Activated T-cell treated with anti-CD3 and anti-CD28 coated beads for 24 hours (primary cell): ENCODE results near the gene LRRC26.

ENCODE experiments used
- DNase-seq: peaks from one replicate; pipeline ENCODE4 v3.0.0-alpha.2; 2020; ENCODE audit warnings: low read depth

LRRC26 gene

DNA sequence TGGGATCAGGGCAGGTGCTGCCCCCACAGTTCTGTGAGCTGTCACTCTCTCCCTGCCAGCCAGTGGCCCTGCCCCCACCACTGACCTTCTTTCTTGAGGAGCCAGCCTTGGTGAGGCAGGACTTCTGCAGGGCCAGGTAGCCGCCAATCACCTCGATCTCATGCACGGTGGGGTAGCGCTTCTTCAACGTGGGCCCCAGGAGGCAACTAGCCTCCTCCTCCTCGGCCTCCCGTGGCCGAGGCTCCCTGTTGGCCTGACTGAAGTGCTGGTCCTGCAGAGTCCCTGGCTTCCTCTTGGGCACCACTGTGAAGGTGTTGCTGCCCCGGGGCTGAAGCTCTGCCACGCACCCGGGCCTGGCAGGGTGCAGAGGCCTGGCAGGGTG is 29.0 kb upstream of the LRRC26 start:
- no peak for DNase-seq

DNA sequence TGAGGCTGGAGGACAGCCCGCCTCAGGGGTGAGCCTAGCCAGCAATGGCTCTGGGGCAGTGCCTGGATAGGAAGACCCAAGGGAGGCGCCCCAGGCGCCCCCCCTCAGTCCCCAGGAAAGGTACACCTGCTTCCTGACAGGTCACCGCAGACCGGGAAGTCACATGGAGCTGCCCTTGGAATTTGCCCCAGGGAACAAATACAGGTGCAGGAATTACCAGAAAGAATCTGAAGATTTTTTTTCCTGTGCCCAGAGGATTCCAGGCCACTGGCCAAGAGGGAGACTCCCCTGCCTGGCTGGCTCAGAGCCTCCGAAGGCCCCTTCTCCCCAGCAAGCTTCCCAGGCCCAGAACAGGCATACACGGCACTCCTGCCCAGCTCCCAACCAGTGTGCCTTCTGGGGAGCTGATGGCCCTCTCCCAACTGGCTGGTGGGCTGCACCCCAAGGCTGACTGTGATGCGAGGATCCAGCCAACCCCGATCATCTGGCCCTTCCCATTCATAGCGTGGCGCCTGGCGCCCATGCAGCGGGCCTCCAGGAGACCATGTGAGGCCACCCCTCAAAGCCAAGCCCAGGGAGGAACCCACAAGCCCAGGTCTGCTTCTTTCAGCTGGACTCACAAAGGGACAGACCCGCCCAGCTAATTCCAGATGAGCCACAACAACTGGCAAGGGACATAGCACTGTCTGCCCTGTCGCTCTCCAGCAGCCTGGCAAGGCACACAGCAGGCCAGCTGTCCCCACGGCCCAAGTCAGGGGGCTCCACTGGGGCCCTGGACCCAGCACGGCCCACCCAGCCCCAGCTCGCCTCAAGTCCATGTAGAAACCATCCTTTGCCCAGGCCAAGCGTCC is 28.4 kb upstream of the LRRC26 start:
- DNase-seq: no peak

DNA sequence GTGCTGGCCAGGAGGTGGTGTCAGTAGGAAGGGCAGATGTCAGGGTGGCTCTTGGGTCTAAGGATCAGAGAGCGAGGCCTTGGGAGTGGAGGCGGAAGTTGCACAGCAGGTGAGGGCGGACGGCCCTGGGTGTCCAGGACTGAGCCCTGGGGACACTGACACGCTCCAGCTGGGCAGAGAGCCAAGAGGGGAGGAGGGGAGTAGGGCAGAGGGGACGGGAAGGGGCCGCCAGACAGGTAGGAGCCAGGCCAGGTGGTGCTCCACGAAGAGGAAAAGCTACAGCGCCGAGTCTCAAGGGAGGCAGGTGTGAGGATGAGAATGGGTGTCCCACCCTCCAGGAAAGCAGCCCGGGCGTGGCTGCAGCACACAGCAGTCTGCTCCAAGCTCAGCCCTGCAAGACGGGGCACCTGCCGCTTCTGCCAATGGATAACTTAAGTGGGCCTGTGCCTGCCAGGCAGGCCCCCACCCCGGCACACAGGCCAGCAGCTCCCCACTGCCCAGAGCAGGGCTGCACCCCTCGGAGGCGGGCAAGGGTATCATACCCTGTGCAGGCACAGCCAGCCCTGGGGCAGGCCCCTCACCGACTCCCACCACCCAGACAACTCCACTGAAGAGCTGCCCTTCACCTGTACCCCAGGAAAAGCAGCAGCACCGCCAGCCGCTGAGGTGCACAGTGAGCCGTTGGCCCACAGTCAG is 25.8 kb upstream of the LRRC26 start:
- no peak for DNase-seq

DNA sequence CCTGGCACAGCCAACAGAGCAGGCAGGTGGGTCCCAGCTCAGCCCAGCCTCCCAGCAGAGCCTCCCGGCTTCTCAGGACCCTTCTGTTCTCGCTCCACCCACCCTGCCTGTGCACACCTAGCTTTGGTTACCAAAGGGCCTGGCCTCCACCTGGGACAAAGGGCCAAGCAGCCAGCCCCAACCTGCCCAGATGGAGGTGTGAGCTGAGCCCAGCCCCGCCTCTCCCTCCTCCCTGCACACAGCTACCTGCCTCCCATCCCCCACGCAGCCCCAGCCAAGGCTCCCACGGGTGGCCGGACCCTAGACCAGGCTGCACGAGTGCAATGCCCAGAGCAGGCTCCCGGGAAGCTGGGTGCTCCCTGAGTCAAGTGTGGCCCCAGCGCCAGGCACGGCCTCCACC is 25.1 kb upstream of the LRRC26 start:
- DNase-seq: no peak

DNA sequence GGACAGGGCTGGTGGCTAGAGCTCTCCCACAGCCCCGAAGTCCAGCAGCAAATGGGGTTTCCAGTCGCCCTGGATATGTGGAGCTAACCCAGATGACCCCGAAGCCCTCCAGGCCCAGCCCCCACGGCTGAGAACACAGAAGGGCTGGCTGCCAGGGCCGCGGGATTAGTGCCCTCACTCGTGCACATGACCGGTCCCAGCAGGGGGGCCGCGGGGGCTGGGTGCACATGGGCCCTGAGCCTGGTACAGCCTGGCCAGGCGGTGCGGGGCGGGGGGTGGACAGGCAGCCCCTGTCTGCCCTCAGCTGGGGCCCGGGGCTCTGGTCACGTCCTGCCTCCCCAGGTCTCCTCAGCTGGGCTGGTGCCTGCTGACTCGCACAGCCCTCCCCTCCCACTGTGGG is 24.5 kb upstream of the LRRC26 start:
- DNase-seq: no peak

DNA sequence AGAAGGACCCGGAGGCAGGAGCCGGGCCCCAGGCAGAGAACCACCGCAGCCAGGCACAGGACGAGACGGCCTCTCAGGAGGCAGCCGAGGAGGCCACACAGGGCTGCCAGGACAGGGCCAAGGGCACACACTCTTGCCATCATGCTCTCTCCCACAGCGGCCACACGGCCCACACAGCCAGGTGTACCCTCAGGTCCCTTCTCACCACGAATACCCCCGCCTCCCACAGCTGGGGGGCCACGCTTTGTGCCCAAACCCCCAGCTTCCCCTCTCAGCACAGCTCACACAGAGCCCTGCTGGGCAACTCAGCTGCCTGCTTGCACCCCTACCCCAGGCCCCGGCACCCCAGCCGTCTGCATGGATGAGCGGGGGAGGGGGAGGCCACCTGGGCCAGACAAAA is 23.9 kb upstream of the LRRC26 start:
- DNase-seq: no peak

DNA sequence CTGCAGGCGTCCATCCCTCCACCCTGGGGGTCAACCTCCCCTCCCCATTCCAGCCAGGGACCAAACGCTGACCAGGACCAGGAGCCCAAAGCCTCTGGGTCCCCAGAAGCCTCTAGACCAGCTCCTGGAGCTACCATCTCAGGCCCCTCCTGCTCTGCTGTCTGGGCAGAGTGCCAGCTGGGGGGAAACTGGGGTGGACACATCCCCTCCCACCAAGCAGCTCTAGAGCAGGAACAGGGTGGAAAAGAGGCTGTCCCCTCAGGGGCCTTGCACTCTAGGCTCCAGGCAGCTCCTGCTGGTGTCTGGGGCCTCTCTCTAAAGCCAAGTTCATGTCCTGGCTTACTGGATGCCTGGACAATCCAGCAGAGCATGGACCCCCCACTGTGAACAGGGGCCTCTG is 23.0 kb upstream of the LRRC26 start:
- DNase-seq: no peak

DNA sequence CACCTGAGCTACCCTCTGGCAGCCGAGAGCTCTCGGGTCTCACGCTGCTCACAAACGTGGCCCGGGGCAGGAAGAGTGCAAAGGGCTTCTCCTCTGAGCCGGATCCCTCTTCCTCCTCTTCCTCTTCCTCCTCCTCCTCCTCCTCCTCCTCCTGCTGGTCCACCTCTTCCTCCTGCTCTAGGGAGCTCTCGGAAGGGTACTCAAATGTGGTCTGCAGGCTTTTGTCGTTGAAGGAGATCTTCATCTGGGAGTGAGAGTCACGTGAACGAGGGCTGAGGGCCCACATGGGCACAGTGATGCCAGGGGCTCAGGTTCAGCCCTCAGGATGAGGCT is 22.6 kb upstream of the LRRC26 start:
- no peak for DNase-seq

DNA sequence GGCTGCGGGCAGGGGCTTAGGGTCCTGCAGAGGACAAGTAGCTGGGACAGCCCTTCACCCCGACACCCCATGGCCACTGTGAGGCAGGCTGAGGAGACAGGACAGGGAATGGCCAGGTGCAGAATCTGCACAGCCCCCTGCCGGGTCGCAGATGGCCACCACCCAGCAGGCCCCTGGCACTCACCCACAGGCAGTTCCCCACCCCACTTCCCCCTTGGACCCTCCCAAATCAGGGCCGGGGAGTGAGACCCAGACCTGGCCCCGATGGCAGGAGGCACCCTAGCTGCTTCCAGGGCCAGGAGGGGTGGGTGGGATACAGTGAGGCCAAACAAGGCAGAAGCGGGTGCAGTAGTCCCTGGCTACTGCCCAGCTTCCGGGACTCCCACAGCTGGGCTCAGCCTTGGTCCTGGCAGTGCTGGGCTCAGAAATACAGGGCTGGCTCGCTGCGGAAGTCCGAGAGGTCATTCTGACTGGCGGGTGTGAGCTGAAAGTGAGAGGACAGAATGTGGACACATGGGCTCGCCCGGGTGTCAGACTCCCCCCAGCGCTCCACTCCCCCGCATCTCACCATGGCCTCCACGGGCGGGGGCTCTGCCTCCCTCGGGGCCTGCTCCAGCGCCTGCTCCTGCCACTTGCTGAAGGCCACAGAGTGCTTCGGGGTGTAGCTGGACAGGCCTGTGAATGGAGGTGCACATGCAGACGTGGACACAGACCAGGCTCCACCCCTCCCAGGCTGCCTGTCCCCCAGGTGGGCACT is 22.0 kb upstream of the LRRC26 start:
- DNase-seq: no peak

DNA sequence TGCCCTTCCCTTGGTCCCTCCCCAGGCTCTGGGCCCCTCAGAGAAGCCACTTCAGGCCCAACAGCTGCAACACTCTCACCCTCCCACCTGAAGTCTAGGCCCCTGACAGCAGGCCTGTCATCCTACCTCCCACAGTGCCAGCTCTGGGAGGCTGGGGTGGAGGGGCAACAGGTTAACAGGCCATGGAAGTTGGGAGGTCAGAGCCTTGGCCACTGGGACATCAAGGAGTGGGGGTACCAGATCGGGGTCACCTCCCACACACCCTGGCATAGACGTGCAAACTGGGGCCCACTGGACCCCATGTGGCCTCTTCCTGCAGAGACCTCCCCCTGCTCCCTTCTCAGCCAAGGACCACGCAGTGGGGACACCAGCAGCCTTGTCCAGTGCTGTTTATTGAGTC is 21.4 kb upstream of the LRRC26 start:
- no peak for DNase-seq

DNA sequence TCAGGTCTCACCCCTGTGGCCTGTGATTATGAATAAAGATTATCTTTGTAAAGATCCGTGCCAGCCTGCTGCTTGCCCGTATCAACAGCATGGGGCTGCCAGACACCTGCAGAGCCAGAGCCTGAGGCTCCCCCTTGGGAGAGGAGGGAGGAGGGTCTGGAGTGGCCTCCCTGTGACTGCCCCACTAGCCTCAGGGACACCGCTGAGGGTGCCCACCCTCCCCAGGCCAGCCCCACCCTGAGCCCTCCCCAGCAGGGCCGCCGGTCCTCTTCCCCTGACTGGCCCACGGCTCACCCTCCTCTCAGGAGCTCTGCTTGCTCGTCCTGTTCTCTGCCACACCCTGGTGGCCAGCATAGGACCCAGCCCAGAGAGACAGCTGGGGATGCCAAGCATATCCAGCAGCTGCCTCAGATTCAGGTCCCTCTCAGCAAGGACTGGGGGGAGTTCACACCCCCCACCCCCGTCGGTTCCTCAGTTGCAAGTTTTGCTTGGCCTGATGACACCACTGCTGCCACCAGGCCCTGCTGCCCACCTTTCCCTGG is 20.5 kb upstream of the LRRC26 start:
- no peak for DNase-seq

DNA sequence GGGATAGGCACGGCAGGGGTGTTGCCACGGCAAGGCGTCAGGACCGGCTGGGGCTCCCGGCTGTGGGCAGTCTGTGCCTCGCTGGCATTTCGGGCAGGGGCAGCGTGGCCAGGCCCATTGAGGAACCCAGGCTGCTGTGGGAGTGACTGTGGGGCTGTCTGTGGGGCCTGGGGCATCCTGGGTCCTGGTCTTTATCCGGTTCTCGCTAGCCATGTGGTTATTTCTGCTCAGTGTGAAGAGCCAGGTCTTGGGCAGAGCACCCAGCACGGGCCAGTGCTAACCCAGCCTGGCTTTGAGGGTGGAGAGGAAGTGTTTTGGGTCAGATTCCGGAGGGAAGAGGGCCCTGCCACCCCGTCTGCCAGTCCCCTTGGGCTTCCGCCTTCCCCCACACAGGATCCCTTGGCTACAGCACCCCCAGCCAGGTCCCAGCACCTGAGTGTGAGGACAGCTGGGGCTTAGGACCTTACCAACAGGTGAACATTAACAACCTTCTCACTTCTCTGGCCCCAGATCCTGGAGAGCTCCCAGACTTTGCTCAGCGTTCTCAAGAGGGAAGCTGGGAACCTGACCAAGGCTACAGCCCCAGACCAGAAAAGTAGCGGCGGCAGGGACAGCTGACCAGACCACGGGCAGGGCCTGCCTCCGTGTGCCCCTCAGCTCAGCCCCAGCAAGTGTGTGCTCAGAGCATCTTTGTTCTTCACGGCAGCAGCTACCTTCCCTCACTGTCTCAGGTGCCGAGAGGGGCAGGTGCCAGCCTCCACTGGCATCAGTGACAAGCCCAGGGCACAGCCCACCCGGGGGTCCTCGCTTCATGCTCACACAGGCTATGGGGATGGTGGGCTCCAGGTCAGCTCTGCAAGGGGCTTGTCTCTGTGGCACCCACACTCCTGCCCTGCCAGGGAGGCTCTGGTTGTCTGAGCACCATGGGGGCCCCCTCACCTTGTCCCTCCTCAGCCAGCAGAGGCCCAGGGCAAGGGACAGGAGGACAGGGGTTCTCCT is 19.7 kb upstream of the LRRC26 start:
- DNase-seq: no peak

DNA sequence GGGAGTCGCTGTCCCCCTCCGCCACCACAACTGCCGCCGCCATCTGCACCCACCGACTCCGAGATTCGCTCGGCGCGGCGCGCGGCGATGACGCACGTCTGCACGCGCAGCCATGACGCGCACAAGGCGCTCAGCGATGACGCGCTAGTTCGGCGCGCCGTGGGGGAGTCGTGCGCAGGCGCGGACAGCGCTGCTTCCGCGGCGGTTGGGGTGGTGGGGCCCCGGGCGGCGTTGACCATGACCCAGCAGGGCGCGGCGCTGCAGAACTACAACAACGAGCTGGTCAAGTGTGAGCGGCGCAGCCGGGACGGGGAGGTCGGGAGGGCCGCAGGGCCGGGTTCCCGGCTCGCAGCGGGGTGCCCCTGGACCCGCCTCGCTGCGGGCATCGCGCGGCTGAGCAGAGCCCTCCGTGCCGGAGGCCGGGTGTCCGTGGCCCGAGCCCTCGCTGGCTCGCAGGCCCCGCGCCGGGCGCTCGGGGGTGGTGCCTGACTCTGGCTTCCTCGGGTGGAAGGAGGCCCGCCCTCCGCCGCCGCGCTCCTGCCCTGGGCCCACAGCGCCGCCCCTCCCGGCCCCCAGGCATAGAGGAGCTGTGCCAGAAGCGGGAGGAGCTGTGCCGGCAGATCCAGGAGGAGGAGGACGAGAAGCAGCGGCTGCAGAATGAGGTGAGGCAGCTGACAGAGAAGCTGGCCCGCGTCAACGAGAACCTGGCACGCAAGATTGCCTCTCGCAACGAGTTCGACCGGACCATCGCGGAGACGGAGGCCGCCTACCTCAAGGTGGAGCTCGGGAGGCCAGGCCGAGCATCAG is 18.8 kb upstream of the LRRC26 start, which contains the start of the genes ANAPC2 and SSNA1:
ANAPC2 (minus strand) TSS at position 71 of the 807 bp plus-strand sequence; CDS start at position 43, 28 bp downstream.
SSNA1 (plus strand) TSS at position 187 of the 807 bp plus-strand sequence; CDS start at position 238, 51 bp downstream.
- DNase-seq: peak; percentile 92

DNA sequence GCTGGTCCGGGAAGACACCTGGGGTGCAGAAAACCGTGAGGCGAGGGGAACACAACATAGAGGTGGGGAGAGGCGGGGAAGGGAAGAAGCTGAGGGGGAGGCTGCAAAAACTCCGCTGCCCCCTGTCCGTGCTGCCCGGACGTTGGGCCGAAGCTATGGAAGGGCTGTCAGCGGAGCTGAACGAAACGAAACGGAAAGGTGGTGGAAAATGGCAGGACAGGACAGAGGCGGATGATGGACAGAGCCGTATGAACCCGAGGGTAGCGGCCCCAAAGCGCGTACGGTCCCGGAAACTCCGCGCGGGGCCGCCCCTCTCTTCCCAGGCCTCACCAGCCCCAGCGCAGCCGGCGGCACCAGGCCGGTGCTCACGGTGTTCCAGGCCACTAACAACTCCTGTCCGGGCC is 18.2 kb upstream of the LRRC26 start:
- DNase-seq: no peak

DNA sequence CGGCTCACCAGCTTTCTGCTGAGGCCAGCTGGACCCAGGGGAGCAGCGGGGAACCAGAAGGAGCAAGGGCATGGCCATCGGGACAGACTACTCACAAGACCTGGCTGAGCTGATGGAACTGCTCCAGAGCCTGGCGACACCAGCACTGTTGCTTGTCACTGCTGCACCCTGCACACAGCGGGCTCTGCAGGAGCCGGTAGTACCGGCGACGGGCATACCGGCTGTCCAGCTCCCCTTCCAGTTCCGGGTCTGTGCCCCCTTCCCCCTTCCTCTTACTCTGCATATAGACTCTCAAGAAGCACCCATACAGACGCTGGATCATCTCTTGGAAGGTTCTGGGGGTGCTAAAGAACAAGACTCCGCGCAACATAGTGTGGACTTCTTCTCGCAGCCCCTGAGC is 17.5 kb upstream of the LRRC26 start:
- DNase-seq: no peak

DNA sequence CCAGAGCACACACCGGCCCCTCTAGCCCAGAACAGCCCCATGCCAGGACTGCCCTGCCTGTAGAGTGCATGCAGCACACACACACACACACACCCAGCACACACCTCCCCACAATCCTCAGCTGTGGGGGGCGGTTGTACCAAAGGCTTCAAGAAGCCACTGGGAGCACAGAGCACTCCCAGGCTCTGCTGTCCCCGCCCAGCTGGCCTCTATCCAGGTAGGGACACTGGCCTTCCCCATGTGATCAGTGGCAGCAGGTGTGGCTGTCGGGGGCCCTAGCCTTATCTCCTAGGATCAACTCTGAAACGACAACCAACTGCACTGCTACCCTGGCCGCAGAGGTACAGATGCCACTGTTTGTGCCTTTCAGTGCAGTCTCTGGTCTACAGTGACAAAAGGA is 16.5 kb upstream of the LRRC26 start:
- no peak for DNase-seq

DNA sequence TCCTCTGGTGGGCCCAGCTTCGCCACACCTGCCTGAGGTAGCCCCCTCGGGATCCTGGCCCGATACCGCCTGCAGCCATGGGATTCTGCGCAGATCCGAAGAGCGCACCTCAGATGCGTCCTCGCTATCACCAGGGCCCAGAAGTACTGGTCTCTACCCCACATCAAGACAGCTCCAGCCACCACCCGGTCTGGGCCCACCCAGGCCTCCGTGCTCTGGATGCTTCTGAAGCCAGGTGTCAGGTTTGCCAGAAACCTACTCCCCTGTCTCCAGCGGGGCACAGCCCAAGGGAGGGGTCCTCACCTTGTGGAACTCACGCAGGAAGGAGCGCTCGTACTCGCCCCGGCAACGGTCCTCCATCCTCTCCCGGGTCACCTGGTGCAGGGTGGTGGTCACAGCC is 16.1 kb upstream of the LRRC26 start:
- no peak for DNase-seq

DNA sequence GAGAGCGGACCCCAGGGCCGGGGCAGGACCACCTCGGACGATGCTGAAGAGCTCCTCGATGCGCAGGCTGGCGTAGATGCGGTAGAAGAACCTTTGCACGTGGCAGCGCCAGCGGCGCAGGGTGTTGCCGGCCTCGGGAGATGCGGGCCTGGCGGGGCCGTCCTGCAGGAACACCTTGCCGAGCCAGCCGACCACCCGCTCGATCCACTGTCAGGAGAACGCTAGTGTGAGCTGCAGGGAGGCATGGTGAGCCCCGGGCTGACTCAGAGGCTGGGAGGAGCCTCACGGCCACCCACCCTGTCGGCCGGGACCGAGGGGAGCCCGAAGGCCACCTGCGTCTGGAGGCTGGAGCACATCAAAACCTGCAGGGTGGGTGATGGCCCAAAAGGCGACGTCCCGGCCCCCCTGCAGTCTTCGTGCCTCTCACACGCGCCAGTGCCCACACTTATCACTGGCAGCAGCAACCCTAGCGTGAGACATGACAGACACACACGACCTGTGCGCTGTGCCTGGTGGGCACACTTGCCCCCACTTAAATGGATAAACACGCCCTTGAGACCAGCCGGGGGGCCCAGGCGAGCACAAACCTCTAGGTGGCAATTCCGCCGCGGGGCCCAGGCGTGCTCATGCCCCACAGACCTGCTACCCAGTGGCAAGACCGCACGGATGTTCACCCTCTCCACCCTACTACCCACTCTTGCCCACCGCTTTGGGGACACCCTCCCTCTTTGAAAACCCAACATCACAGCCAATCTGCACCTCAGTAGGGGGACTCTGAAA is 15.2 kb upstream of the LRRC26 start:
- DNase-seq: no peak

DNA sequence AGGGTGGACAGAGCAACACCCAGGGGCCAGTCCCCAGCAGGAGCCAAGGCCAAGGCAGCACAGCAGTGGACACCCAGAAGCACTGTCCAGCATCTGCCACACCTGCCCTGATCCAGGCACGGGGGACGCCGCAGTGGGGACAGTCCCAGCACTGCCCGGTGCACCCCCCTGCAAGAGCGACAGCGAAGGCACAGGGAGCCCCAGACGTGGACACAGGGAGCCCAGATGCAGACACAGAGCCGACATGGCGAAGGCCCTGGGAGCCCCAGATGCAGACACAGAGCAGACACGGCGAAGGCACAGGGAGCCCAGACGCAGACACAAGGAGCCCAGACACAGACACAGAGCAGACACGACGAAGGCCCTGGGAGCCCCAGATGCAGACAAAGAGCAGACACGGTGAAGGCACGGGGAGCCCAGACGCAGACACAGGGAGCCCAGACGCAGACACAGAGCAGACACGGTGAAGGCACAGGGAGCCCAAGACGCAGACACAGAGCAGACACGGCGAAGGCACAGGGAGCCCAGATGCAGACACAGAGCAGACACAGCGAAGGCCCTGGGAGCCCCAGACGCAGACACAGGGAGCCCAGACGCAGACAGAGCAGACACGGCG is 14.2 kb upstream of the LRRC26 start:
- no peak for DNase-seq
